Measurements from ENCODE around the gene TSPAN15. TPM values are rescaled to one million over a fixed set of nuclear protein-coding genes. Genes with fewer than 3 reads are reported as not detected.
"Not testable (repeated sequence)": the region's sequence is repeated elsewhere in the genome, so short reads cannot be mapped to it uniquely, and the experiment has no call there.

The TSPAN15 gene
- total RNA-seq, 1 donor from 2014 or later: 108 TPM

- DNase-seq (ENCODE audit: low spot score): no peak
Measured at GRCh38 chr10:69502589-69502988, 51.3 kb downstream of the TSPAN15 start.

GRCh38 chr10:69503001-69503895 is 52.0 kb downstream of the TSPAN15 start:
- DNase-seq (ENCODE audit: low spot score): no peak

GRCh38 chr10:69503896-69504265 is 52.6 kb downstream of the TSPAN15 start:
- no peak for DNase-seq (ENCODE audit: low spot score)

- DNase-seq (ENCODE audit: low spot score): no peak
Measured at GRCh38 chr10:69504576-69505250, 53.4 kb downstream of the TSPAN15 start.

- no peak for DNase-seq (ENCODE audit: low spot score)
Measured at GRCh38 chr10:69505636-69506318, 54.5 kb downstream of the TSPAN15 start.

- no peak for DNase-seq (ENCODE audit: low spot score)
Measured at GRCh38 chr10:69506487-69506833, 55.2 kb downstream of the TSPAN15 start.

GRCh38 chr10:69506834-69507713 is 55.8 kb downstream of the TSPAN15 start:
- no peak for DNase-seq (ENCODE audit: low spot score)

- DNase-seq (ENCODE audit: low spot score): no peak
Measured at GRCh38 chr10:69508738-69509340, 57.6 kb downstream of the TSPAN15 start.

GRCh38 chr10:69512901-69513300 is 61.6 kb downstream of the TSPAN15 start:
- no peak for DNase-seq (ENCODE audit: low spot score)

- no peak for DNase-seq (ENCODE audit: low spot score)
Measured at GRCh38 chr10:69513617-69514016, 62.4 kb downstream of the TSPAN15 start.

GRCh38 chr10:69515699-69516259 is 64.5 kb downstream of the TSPAN15 start:
- DNase-seq (ENCODE audit: low spot score): peak; percentile 71

GRCh38 chr10:69516316-69516715 is 65.1 kb downstream of the TSPAN15 start:
- DNase-seq (ENCODE audit: low spot score): no peak

- DNase-seq (ENCODE audit: low spot score): no peak
Measured at GRCh38 chr10:69516796-69517195, 65.5 kb downstream of the TSPAN15 start.

GRCh38 chr10:69517271-69517848 is 66.1 kb downstream of the TSPAN15 start:
- DNase-seq (ENCODE audit: low spot score): no peak

GRCh38 chr10:69527961-69528360 is 76.7 kb downstream of the TSPAN15 start:
- no peak for DNase-seq (ENCODE audit: low spot score)

- DNase-seq (ENCODE audit: low spot score): no peak
Measured at GRCh38 chr10:69533658-69534057, 82.4 kb downstream of the TSPAN15 start.

GRCh38 chr10:69536521-69536920 is 85.3 kb downstream of the TSPAN15 start:
- not testable (repeated sequence) for DNase-seq (ENCODE audit: low spot score)

GRCh38 chr10:69537449-69537848 is 86.2 kb downstream of the TSPAN15 start:
- no peak for DNase-seq (ENCODE audit: low spot score)

- DNase-seq (ENCODE audit: low spot score): no peak
Measured at GRCh38 chr10:69538461-69538860, 87.2 kb downstream of the TSPAN15 start.

GRCh38 chr10:69541463-69541862 is 90.2 kb downstream of the TSPAN15 start:
- DNase-seq (ENCODE audit: low spot score): no peak
